PC-3 (cell line): ENCODE results near the gene NME4. TPM values are rescaled to one million over a fixed set of nuclear protein-coding genes. Genes with fewer than 3 reads are reported as not detected.

ENCODE experiments used
- ATAC-seq: fragments of 200-7000 bp; cut with Tn5 transposase; 2 replicates; pipeline ENCODE4 v1.9.1; 2020; ENCODE audit warnings: mild to moderate bottlenecking, moderate library complexity
- BruUV-seq: library from RNA; stranded (reverse); fragments of 400-500 nt; replicated peaks from 2 replicates; lab custom pipeline; 2021; lab: Mats Ljungman, UMichigan
- CTCF ChIA-PET: fragments of 300-600 bp; sonication (Branson Sonifier 250); formaldehyde crosslinking; loops from one replicate; lab custom pipeline; 2022; ENCODE audit warnings: antibody characterized with exemption; lab: Charles Lee
- POLR2A ChIA-PET: fragments of 300-600 bp; sonication (Branson Sonifier 250); formaldehyde crosslinking; loops from one replicate; lab custom pipeline; 2022; ENCODE audit warnings: antibody characterized with exemption; ENCODE audit not compliant: unreplicated experiment; lab: Charles Lee
- DNase-seq: peaks from one replicate; pipeline ENCODE4 v3.0.0-alpha.2; 2015
- H2AFZ ChIP-seq: fragments of 300-600 bp; sonication (generic); 2 replicates; pipeline ENCODE4 v1.6.0; 2016; ENCODE audit warnings: antibody characterized with exemption, low read length
- H3F3A ChIP-seq: fragments of 300-600 bp; sonication (generic); one replicate; pipeline ENCODE4 v1.6.0; 2017; ENCODE audit warnings: antibody characterized with exemption, low read length, control low read depth, mild to moderate bottlenecking; ENCODE audit not compliant: unreplicated experiment
- H3K27ac ChIP-seq: fragments of 300-600 bp; sonication (generic); 2 replicates; pipeline ENCODE4 v1.5.1; 2016; ENCODE audit warnings: mild to moderate bottlenecking, low read length
- H3K27me3 ChIP-seq: fragments of 300-600 bp; sonication (generic); 2 replicates; pipeline ENCODE4 v1.6.1; 2016; ENCODE audit warnings: low read length, mixed read lengths
- H3K36me3 ChIP-seq: fragments of 300-600 bp; sonication (generic); 2 replicates; pipeline ENCODE4 v1.6.1; 2016; ENCODE audit warnings: low read depth, mixed run types, low read length, mixed read lengths
- H3K4me1 ChIP-seq: fragments of 300-600 bp; sonication (generic); 2 replicates; pipeline ENCODE4 v1.5.1; 2016; ENCODE audit warnings: low read length; ENCODE audit not compliant: insufficient read depth
- H3K4me2 ChIP-seq: fragments of 300-600 bp; sonication (generic); 2 replicates; pipeline ENCODE4 v1.6.0; 2016; ENCODE audit warnings: low read length
- H3K4me3 ChIP-seq: fragments of 300-600 bp; sonication (generic); 2 replicates; pipeline ENCODE4 v1.5.1; 2016; ENCODE audit warnings: mild to moderate bottlenecking, low read length, mixed read lengths
- H3K79me2 ChIP-seq: fragments of 300-600 bp; sonication (generic); 2 replicates; pipeline ENCODE4 v1.6.1; 2017; ENCODE audit warnings: low read length, mixed read lengths
- H3K9ac ChIP-seq: fragments of 300-600 bp; sonication (generic); 2 replicates; pipeline ENCODE4 v1.6.0; 2016; ENCODE audit warnings: mild to moderate bottlenecking, low read length
- H3K9me2 ChIP-seq: fragments of 300-600 bp; sonication (generic); replicated peaks from 2 replicates; pipeline ENCODE4 v1.6.1; 2016; ENCODE audit warnings: mixed run types, low read length, mixed read lengths
- H3K9me3 ChIP-seq: fragments of 300-600 bp; sonication (generic); 2 replicates; pipeline ENCODE4 v1.6.1; 2016; ENCODE audit warnings: low read length, mixed read lengths
- H4K20me1 ChIP-seq: fragments of 300-600 bp; sonication (generic); 2 replicates; pipeline ENCODE4 v1.6.1; 2016; ENCODE audit warnings: low read length, mixed read lengths
- EZH2 ChIP-seq: fragments of 300-600 bp; sonication (generic); IDR thresholded peaks from one replicate; pipeline ENCODE4 v1.6.1; 2017; ENCODE audit warnings: antibody characterized with exemption, mild to moderate bottlenecking, low read length; ENCODE audit not compliant: unreplicated experiment
- EZH2phosphoT487 ChIP-seq: fragments of 300-600 bp; sonication (generic); IDR thresholded peaks from 2 replicates; pipeline ENCODE4 v1.6.1; 2018; ENCODE audit warnings: mild to moderate bottlenecking, antibody characterized with exemption, low read length, borderline replicate concordance
- intact Hi-C: fragments of 100-400 bp; cut with micrococcal nuclease; formaldehyde crosslinking; loops from 2 replicates; pipeline ENCODE4 v1.9.0; 2023
- total RNA-seq: library from RNA; depleted of rRNA; stranded (reverse); fragments of >200 nt; gene quantifications from 2 replicates; pipeline ENCODE4 v1.2.3, GENCODE V29; 2014
- TF ChIP-seq, protein P1 (sequence below): fragments of 300-600 bp; sonication (generic); conservative IDR thresholded peaks from 2 replicates; pipeline ENCODE4 v1.5.1; 2017; ENCODE audit warnings: antibody characterized with exemption, low read depth, mild to moderate bottlenecking, low read length

The NME4 gene
- total RNA-seq, 1 experiment from 2014 or later = 182 TPM

DNA sequence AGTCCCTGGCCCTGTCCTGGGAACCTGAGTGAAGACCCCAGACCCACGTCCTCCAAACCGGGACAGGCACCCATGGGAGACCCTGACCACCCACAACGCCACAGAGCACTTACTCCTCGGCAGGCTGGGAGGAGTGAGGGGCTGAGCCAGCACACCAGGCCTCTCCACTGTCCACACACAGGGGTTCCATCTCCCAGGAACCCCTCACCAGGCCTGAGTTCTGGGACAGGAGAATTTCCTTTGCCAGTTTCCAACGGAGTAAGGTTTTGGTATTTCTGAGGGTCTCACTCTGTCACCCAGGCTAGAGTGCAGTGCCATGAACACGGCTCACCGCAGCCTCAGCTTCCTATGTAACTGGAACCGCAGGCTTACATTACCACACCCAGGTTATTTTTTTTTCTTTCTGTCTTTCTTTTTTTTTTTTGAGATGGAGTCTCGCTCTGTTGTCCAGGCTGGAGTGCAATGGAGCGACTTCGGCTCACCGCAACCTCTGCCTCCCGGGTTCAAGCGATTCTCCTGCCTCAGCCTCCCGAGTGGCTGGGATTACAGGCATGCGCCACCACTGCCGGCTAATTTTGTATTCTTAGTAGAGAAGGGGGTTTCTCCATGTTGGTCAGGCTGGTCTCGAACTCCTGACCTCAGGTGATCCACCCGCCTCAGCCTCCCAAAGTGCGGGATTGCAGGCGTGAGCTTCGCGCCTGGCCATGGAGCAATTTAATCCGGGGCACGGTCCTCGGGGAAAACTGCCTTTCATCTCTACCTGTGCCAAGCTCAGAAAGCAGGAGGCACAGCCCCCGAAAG is 16.8 kb upstream of the NME4 start:
- Histone ChIP-seq H4K20me1 (no peaks in the 10 kb centered on the region), H3K9ac (peak overlapping the region; percentile 71; the same call in 1 of the 2 replicates), H3K4me2 (peak overlapping the region; percentile 91), H3K9me2 (no peaks in the 10 kb centered on the region), H2AFZ (no peak overlapping the region), H3F3A (no peaks in the 10 kb centered on the region), H3K9me3 (no peaks in the 10 kb centered on the region), H3K79me2 (peaks cover 22% of the 10 kb centered on the region), H3K27ac (no peak overlapping the region), H3K27me3 (no peaks in the 10 kb centered on the region), H3K36me3 (no peaks in the 10 kb centered on the region), H3K4me3 (peak overlapping the region; percentile 84), H3K4me1 (peaks cover 14% of the 10 kb centered on the region)
- intact Hi-C loops = no loop called here
- TF ChIP-seq EZH2 (no peak), EZH2phosphoT487 (no peak)
- TF ChIP-seq, protein P1, sequence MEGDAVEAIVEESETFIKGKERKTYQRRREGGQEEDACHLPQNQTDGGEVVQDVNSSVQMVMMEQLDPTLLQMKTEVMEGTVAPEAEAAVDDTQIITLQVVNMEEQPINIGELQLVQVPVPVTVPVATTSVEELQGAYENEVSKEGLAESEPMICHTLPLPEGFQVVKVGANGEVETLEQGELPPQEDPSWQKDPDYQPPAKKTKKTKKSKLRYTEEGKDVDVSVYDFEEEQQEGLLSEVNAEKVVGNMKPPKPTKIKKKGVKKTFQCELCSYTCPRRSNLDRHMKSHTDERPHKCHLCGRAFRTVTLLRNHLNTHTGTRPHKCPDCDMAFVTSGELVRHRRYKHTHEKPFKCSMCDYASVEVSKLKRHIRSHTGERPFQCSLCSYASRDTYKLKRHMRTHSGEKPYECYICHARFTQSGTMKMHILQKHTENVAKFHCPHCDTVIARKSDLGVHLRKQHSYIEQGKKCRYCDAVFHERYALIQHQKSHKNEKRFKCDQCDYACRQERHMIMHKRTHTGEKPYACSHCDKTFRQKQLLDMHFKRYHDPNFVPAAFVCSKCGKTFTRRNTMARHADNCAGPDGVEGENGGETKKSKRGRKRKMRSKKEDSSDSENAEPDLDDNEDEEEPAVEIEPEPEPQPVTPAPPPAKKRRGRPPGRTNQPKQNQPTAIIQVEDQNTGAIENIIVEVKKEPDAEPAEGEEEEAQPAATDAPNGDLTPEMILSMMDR = no peak
- TSS peak; percentile 29 for BruUV-seq
- ATAC-seq (no peak), DNase-seq (no peak)
- CTCF ChIA-PET = no interaction called here
- POLR2A ChIA-PET = no interaction called here

DNA sequence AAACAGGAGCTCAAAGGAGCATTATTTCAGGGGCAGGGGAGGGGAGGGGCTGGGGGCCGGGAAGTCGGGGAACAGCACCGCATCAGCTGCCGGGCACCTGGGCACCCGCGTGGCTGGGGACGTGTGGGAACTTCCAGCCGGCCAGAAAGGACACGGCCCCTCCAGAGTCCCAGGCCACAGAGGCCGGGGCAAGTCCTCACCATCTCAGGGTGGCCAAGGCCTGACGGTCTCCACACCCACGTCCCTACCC is 16.3 kb upstream of the NME4 start:
- H3K27me3 ChIP-seq = no peaks in the 10 kb centered on the region
- H3K4me3 ChIP-seq = peak overlapping the region; percentile 84
- no peaks in the 10 kb centered on the region for H3K9me2 ChIP-seq
- no peaks in the 10 kb centered on the region for H3K9me3 ChIP-seq
- H3K4me1 ChIP-seq = peaks cover 14% of the 10 kb centered on the region
- CTCF ChIA-PET = no interaction called here
- H3K4me2 ChIP-seq = peak overlapping the region; percentile 91
- H4K20me1 ChIP-seq = no peaks in the 10 kb centered on the region
- DNase-seq (no peak), ATAC-seq (peak; percentile 22)
- H2AFZ ChIP-seq = peak overlapping the region; percentile 53; the same call in 1 of the 2 replicates
- no TSS peak for BruUV-seq
- H3K27ac ChIP-seq = no peak overlapping the region
- TF ChIP-seq EZH2phosphoT487 = no peak
- no peak for TF ChIP-seq EZH2
- TF ChIP-seq, protein P1 = no peak
- peak overlapping the region; percentile 71 for H3K9ac ChIP-seq
- intact Hi-C loops = no loop called here
- no peaks in the 10 kb centered on the region for H3F3A ChIP-seq
- H3K79me2 ChIP-seq = peaks cover 22% of the 10 kb centered on the region
- POLR2A ChIA-PET = no interaction called here
- no peaks in the 10 kb centered on the region for H3K36me3 ChIP-seq
